CD4-positive, alpha-beta T cell (primary cell): ENCODE measurements around the gene CNFN. TPM values are rescaled to one million over a fixed set of nuclear protein-coding genes. Genes with fewer than 3 reads are reported as not detected.

Experiments used
- ATAC-seq: fragments of 200-7000 bp; cut with Tn5 transposase; one replicate; pipeline ENCODE4 v1.10.0; 2022; ENCODE audit warnings: mild to moderate bottlenecking; ENCODE audit not compliant: poor library complexity
- CTCF ChIA-PET: fragments of 350-600 bp; sonication (Branson Sonifier 250); formaldehyde crosslinking; loops from one replicate; lab custom pipeline; 2021; ENCODE audit warnings: antibody characterized with exemption, inconsistent platforms; lab: Charles Lee
- POLR2A ChIA-PET: fragments of 350-600 bp; sonication (Branson Sonifier 250); formaldehyde crosslinking; loops from one replicate; lab custom pipeline; 2021; ENCODE audit warnings: antibody characterized with exemption, inconsistent platforms; lab: Charles Lee
- DNase-seq, 14 experiments: peaks; one replicate each; pipeline ENCODE4 v3.0.0-alpha.2; 2013 to 2020; ENCODE audit warnings: mixed read lengths in 2 of 14
- H3K27ac ChIP-seq, 2 donors: one replicate each; pipeline versions ENCODE4 v1.5.1 to v1.7.0; 2013; ENCODE audit warnings: low read length in 2 of 2, low read depth in 1 of 2, mild to moderate bottlenecking in 1 of 2
- H3K27me3 ChIP-seq, 2 experiments: 1 replicate in 1 of 2; 2 replicates in 1 of 2; pipeline versions ENCODE4 v1.6.1 to v1.7.0; 2013; ENCODE audit warnings: low read length in 2 of 2, control low read depth in 1 of 2, mild to moderate bottlenecking in 1 of 2, moderate library complexity in 1 of 2; ENCODE audit not compliant: insufficient read depth in 2 of 2, control insufficient read depth in 1 of 2
- H3K36me3 ChIP-seq: one replicate; pipeline ENCODE4 v1.6.1; 2013; ENCODE audit warnings: low read length, control low read depth; ENCODE audit not compliant: insufficient read depth
- H3K4me1 ChIP-seq: one replicate; pipeline ENCODE4 v1.6.1; 2013; ENCODE audit warnings: low read length, control low read depth; ENCODE audit not compliant: insufficient read depth
- H3K4me3 ChIP-seq: one replicate; pipeline ENCODE4 v1.5.1; 2013; ENCODE audit warnings: mild to moderate bottlenecking, low read length, moderate library complexity
- H3K9me3 ChIP-seq, 2 experiments: 1 replicate in 1 of 2; 2 replicates in 1 of 2; pipeline versions ENCODE4 v1.6.1 to v1.7.0; 2013; ENCODE audit warnings: low read length in 2 of 2, mild to moderate bottlenecking in 2 of 2, control low read depth in 1 of 2, moderate library complexity in 1 of 2; ENCODE audit not compliant: control insufficient read depth in 1 of 2, insufficient read depth in 1 of 2
- H3K27ac Mint-ChIP-seq: one replicate; pipeline ENCODE4 v1.8.0; 2020; ENCODE audit warnings: mixed read lengths
- H3K27me3 Mint-ChIP-seq: one replicate; pipeline ENCODE4 v1.8.0; 2021; ENCODE audit warnings: mixed read lengths
- H3K36me3 Mint-ChIP-seq: one replicate; pipeline ENCODE4 v1.8.0; 2021; ENCODE audit warnings: low read depth, mixed read lengths
- H3K4me1 Mint-ChIP-seq: one replicate; pipeline ENCODE4 v1.8.0; 2021; ENCODE audit warnings: low read depth, mixed read lengths
- H3K4me3 Mint-ChIP-seq: one replicate; pipeline ENCODE4 v1.8.0; 2020; ENCODE audit warnings: mild to moderate bottlenecking, mixed read lengths
- H3K9me3 Mint-ChIP-seq: one replicate; pipeline ENCODE4 v1.8.0; 2020; ENCODE audit warnings: mixed read lengths
- CTCF ChIP-seq: fragments of 200-600 bp; IDR thresholded peaks from one replicate; pipeline ENCODE4 v1.8.0; 2022; ENCODE audit warnings: antibody characterized with exemption, mild to moderate bottlenecking
- intact Hi-C, 2 experiments: fragments of 100-400 bp; cut with DNase I in 1 of 2; cut with micrococcal nuclease in 1 of 2; formaldehyde crosslinking; loops; one replicate each; pipeline versions ENCODE4 v1.15.1 to v1.9.0; 2023 to 2025; cut with DNase I, micrococcal nuclease
- total RNA-seq, 174 experiments: library from RNA in 2 of 174; stranded (reverse) in 2 of 174; gene quantifications; one replicate each; pipeline ENCODE4 v1.2.3 and lab custom pipeline; 2021 to 2026

The CNFN gene
- total RNA-seq, 2 experiments from 2014 or later = not detected

- H3K4me1 ChIP-seq = peaks cover 3% of the 10 kb centered on the region
- H3K9me3 Mint-ChIP-seq = no peaks in the 10 kb centered on the region
- no peaks in the 10 kb centered on the region for H3K9me3 ChIP-seq
- POLR2A ChIA-PET = no interaction called here
- H3K27me3 ChIP-seq = no peaks in the 10 kb centered on the region
- peaks cover 24% of the 10 kb centered on the region for H3K36me3 ChIP-seq
- H3K27ac Mint-ChIP-seq = no peak overlapping the region
- no peak overlapping the region for H3K27ac ChIP-seq
- H3K27me3 Mint-ChIP-seq = no peaks in the 10 kb centered on the region
- TF ChIP-seq CTCF = no peak
- DNase-seq (no peak), ATAC-seq (no peak)
- CTCF ChIA-PET = no interaction called here
- H3K4me1 Mint-ChIP-seq = peaks cover 4% of the 10 kb centered on the region
- no peak overlapping the region for H3K4me3 ChIP-seq
- intact Hi-C loops = no loop called here
- H3K4me3 Mint-ChIP-seq = no peak overlapping the region
- peaks cover 26% of the 10 kb centered on the region for H3K36me3 Mint-ChIP-seq
Observed at GRCh38 chr19:42412227-42412626, 22.1 kb upstream of the CNFN start.

- Histone ChIP-seq H3K4me3 (no peak overlapping the region), H3K27ac (no peak overlapping the region), H3K4me1 (peaks cover 3% of the 10 kb centered on the region), H3K27me3 (no peaks in the 10 kb centered on the region), H3K36me3 (peaks cover 28% of the 10 kb centered on the region), H3K9me3 (no peaks in the 10 kb centered on the region)
- Mint-ChIP-seq H3K4me3 (no peak overlapping the region), H3K27ac (peak overlapping the region; percentile 42), H3K36me3 (peaks cover 32% of the 10 kb centered on the region), H3K9me3 (no peaks in the 10 kb centered on the region), H3K27me3 (no peaks in the 10 kb centered on the region), H3K4me1 (peaks cover 4% of the 10 kb centered on the region)
- ATAC-seq (no peak), DNase-seq (no peak)
- ChIA-PET CTCF (no interaction called here), POLR2A (no interaction called here)
- TF ChIP-seq CTCF = no peak
- intact Hi-C loops = no loop called here
Observed at GRCh38 chr19:42411581-42412178, 21.6 kb upstream of the CNFN start.

GRCh38 chr19:42410371-42410770 is 20.3 kb upstream of the CNFN start:
- intact Hi-C loops = no loop called here

More at GRCh38 chr19:42410371-42410770, 20.3 kb upstream of the CNFN start:
- no peak overlapping the region for H3K27ac ChIP-seq
- no peaks in the 10 kb centered on the region for H3K27me3 Mint-ChIP-seq
- DNase-seq (no peak), ATAC-seq (no peak)
- no peaks in the 10 kb centered on the region for H3K9me3 ChIP-seq
- H3K27ac Mint-ChIP-seq = no peak overlapping the region
- H3K4me1 Mint-ChIP-seq = peaks cover 4% of the 10 kb centered on the region
- no peak for TF ChIP-seq CTCF
- H3K4me3 Mint-ChIP-seq = no peak overlapping the region
- H3K9me3 Mint-ChIP-seq = no peaks in the 10 kb centered on the region
- H3K27me3 ChIP-seq = no peaks in the 10 kb centered on the region
- ChIA-PET POLR2A (no interaction called here), CTCF (no interaction called here)
- peaks cover 38% of the 10 kb centered on the region for H3K36me3 Mint-ChIP-seq
- no peak overlapping the region for H3K4me3 ChIP-seq
- peaks cover 3% of the 10 kb centered on the region for H3K4me1 ChIP-seq
- peaks cover 37% of the 10 kb centered on the region for H3K36me3 ChIP-seq
